RKO (cell line): ENCODE data around the gene DUSP3.
A peak's percentile ranks its signal among the peaks of the same experiment; 100 is the strongest.

Experiments used
- DNase-seq: peaks from one replicate; pipeline ENCODE4 v3.0.0-alpha.2; 2016; ENCODE audit warnings: low spot score

The DUSP3 gene

DNA sequence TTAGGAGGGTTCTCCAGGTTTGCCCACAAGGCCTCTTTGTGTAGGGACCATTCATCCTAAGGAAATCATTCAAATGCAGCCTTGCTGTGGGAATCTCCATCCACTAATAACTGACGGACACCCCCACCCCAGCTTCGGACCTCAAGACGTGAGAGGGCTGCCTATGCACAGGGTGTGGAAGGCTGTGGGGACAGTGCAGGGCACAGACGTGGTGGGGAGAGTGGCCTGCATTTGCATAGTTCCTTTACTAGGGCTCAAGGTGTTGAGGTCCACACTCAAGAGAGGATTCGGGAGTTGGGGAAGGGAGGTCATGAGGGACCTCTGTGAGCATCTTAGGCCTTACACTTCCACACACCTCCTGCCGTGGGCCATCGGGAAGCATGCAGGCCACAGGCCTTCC, 9.8 kb downstream of the DUSP3 start:
- no peak for DNase-seq

DNA sequence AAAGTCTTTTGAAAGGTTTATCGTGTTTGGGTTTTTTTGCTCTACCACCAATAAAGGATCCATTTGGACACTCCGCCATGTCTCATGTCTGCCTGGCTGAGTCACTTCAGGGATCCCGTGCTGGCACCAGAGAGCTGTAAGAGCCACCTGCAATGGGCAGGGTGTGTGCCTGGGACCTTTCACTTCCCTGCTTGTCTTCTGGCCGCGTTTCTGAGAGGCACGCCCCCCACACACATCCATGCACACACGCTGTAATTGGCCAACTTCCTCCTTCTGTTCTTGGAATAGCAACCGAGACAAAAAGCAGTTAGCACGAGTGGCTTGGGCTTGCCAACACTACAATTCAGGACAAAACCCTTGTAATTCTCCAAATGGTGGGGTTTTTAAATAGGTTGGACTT, 10.4 kb downstream of the DUSP3 start:
- no peak for DNase-seq

- DNase-seq: no peak
Measured at GRCh38 chr17:43767713-43768059, 11.1 kb downstream of the DUSP3 start.

DNA sequence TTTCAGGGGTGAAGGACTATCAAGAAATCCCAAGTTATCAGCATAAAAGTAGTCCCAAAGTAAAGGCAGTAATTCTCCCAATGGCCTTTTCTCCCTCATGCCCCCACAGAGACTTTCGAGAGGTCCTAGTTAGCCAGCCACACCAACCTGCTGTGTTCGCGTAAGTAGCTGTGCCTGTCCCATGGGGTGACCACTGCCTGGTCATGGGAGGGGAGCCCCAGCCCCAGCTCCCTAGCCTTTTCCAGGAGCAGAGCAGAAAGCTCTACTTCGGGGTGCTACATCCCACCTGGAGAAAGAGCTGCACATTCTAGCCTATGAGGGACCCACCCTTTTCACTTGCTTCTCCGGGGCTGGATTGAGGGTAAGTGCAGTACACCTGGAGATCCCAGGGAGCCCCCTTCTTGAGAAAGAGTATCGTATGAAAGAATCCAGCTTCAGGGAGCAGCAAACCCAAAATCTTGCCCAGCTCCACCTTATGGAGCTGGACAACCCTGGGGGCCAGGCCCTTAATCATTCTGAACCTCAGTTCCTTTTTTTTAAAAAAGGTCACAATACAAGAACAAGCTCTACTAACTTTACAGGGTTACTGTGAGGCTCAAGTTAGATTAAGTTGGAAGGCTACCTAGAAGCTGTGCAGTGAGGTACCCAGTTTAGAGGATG, 11.6 kb downstream of the DUSP3 start:
- DNase-seq: no peak

- DNase-seq: peak; percentile 54
Measured at GRCh38 chr17:43766413-43767052, 12.2 kb downstream of the DUSP3 start.

GRCh38 chr17:43760254-43760852, 18.4 kb downstream of the DUSP3 start:
- peak; percentile 90 for DNase-seq

DNA sequence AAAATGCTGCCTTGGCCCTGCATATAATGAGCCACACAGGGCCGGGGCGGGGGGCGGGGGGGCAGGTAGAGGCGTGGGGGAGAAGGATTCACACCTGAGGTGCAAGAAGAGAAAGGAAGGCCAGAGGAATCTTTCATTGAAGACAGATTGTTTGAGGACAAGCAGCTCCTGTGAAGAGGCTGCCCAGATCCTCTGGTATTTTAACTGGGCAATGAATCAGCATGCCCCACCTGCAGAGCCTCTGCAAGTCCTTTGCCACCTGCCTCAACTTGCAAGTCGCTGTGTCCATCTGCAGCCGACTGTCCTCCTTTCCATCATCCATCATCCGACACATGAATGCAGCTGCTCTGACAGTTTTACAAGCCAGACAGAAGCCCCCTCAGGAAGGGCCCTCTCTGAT, 18.9 kb downstream of the DUSP3 start:
- no peak for DNase-seq

DNA sequence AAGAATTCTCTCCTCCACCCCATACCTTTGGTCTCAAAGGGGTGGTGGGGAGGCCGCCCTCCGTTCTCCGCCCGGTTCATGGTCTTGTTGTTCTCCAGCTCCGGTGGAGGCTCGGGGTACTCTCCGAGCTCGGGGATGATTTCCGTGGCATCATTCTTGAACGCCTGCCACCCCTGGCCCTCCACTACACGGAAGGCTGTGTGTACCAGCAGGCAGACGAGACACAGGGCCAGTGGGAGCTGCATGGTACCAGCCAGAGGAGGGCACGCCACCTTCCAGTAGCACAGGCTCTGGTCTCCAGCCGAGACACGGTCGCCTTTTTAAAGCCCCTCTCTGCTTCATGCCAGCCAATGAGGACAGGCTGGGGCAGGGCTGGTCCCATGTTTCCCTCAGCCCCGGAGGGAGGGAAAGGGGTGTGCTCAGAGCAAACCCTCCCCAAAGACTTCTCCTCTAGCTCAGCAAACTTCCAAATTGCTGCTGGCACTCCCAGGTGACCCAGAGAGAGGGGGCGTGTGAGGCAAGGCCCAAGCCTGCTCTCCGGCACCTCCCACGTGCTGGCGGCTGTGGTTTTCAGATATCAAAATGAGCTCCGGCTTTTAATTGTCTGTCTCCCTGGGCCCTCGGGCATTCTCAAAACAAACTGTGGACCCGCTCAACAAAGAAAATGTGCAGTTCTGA, 20.1 kb downstream of the DUSP3 start, which contains the start of gene SOST:
SOST (minus strand) TSS at position 295 of the 678 bp plus-strand sequence; CDS start at position 245, 50 bp downstream.
- no peak for DNase-seq

GRCh38 chr17:43758086-43758485, 20.7 kb downstream of the DUSP3 start:
- DNase-seq: no peak

DNA sequence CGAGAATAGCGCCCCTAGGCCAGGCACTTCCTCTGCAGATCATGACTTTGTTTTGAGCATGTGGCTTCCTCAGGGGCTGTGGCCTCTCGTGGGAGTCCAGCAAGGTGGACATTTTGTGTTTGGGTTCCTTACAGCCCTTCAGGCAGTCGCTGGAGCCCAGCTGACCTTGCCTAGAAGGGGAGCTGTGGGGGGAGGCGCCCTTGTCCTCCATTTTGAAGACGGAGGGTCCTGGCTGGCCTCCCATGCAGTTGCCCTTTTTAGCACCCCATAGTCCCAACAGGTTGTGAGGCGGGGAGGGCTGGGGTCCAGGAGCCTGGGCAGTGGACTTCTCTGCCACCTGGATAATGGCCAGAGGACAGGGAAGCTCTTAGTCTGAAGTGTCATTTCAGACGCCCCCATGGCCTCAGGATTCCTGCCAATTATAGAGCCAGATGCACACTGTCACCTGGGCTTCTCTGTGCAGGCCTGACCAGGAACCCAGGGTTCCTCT, 21.6 kb downstream of the DUSP3 start:
- no peak for DNase-seq

GRCh38 chr17:43756201-43756600, 22.6 kb downstream of the DUSP3 start:
- no peak for DNase-seq

DNA sequence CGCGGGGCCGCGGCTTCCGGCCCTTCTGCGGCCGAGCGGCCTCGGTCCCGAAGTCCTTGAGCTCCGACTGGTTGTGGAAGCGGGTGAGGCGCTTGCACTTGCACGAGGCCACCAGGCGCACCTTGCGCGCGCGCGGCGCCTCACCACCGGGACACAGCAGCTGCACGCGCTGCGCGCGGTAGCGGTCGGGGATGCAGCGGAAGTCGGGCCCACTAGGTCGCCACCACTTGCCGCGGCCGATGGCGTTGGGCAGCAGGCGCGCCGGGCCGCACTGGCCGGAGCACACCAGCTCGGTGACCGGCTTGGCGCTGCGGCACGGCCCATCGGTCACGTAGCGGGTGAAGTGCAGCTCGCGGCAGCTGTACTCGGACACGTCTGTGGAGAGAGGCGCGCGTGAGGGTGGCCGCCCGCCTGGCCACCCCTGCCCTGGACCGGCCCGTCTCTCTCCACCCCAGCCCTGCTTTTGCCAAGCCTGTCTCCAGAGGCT, 23.3 kb downstream of the DUSP3 start:
- no peak for DNase-seq

DNA sequence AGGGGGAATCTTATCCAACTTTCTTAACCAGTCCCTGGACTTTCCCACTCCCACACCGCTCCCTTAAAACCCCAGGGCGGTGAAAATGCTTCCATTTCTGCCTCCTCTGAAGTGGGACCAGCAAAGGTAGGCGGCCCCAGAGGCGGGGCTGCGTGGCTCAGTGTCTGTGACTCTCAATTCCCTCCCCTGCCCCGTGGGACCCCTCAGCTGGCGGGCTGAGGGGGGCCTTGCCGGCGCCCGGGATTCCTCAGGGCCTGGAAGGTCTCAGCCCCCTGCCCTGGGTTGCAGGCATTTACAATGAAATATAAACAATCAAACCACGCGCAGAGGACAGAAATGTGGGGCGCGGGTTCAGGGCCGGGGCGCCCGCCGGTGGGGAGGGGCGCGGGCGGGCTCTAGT, 23.8 kb downstream of the DUSP3 start:
- DNase-seq: no peak

DNA sequence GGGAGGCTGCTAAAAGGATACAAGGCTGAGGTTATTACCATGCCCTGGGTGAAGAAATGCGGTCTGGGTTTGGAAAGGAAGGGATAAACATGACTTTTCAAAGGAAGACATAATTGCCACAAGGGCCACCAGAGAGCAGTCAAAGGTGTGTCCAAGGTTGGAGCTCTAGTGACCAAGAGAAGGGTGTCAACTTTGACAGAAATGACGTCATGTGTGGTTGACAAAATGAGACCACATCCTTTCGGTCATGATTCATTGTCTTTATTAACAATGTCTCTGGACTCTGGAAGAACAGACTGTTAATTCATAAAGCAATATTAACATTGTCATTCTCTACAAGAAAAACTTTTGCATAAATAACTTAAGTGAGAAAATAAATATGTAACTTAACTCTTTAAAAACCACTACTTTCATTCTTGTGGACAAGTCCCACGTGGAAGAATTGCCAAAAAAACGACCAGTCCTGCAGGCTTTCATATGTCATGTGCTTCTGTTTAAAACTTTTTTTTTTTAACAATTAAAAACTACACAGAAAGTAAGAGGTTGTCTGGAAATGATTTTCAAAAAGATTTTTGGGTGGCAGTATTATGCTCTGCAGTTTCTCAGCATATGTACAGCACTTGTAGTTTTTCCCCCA, 25.2 kb downstream of the DUSP3 start:
- DNase-seq: peak; percentile 37

- no peak for DNase-seq
Measured at GRCh38 chr17:43750153-43750552, 28.6 kb downstream of the DUSP3 start.

- DNase-seq: no peak
Measured at GRCh38 chr17:43745541-43745940, 33.2 kb downstream of the DUSP3 start.

DNA sequence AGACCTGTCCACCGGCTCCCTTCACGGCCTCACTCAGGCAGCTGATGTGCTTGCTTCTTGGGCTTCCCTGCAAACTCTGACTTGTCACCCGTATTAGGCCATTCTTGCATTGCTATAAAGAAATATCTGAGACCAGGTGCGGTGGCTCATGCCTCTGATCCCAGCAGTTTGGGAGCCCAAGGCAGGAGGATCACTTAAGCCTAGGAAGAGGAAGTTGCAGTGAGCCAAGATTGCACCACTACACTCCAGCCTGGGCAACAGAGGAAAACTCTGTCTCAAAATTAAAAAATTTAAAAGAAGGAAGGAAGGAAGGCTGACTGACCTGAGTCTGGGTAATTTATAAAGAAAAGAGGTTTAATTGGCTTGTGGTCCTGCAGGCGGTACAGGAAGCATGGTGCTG, 37.1 kb downstream of the DUSP3 start:
- no peak for DNase-seq

DNA sequence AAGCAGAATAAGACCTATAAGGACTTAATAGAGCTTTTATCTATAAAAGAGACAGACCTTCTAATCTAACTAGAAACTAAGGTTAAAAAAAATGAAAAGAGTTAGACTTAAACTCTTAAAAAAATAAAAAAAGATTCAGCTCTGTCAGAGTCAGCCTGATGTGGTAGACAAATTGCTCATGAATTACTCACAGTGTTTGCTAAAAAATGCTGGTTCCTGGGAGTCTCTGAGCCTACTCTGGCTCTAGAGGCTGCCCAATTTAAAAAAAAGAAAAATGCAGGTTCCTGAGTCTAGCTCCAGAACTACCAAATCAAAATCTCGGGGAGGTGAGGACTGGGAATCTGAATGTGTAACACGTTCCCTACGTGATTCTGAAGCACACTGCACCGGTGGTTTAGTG, 38.2 kb downstream of the DUSP3 start:
- peak; percentile 25 for DNase-seq

DNA sequence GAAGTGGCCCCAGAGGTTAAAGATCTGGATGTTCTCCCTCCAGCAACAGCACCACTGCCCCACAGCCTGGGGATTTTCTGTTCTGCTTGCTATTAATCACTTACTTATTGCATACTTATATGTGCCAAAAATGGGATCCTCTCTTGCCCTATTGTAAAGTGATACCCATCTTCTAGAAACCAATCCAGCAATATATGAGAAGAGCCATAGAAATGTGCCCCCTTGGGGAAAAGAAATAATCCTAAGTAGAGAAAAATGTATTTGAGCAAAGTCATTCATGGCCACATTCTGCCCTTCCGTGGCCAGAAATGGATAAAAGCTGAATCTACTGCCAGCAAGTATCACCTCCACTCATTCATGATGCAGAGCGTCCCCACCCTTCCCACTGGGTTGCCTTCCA, 41.1 kb downstream of the DUSP3 start:
- no peak for DNase-seq

DNA sequence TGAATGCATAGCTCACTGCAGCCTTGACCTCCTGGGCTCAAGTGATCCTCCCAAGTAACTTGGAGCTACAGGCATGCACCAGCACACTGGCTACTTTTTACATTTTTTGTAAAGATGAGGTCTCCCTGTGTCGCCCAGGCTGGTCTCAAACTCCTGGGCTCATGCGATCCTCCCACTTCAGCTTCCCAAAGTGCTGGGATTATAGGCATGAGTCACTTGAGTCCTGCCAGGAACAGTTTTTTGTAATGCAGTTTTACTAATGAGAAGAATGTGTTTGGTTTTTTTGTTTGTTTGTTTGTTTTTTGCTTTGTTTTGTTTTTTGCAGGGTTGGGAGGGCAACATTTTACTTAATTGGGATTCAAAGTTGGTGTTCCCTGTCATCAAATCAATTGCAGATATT, 42.4 kb downstream of the DUSP3 start:
- DNase-seq: no peak

GRCh38 chr17:43734376-43734775, 44.4 kb downstream of the DUSP3 start:
- no peak for DNase-seq

DNA sequence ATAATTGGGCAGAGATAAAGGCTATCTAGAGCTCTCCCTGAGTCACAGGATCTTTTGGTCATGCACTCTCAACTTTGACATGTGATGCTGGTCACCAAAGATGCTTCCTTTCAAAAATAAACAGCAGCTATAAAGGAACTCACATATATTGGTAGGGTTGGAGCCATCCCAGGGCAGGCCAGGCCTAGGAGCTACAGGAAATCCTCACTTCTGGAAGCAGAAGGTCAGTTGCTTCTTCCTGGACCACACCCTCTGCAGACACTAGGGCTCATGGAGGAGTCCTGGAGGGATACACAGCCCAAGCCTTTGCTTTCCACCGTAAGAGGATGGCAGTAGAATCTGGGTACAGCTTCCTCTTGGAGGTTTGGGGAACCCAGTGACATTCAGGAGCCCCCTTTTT, 44.8 kb downstream of the DUSP3 start:
- DNase-seq: no peak
